GM23338 (cell line): ENCODE measurements around the gene FOXJ3. TPM values are rescaled to one million over a fixed set of nuclear protein-coding genes. Genes with fewer than 3 reads are reported as not detected.

Experiments
- ATAC-seq: fragments of 200-7000 bp; cut with Tn5 transposase; 3 replicates; pipeline ENCODE4 v1.9.1; 2020
- DNase-seq: peaks from one replicate; pipeline ENCODE4 v3.0.0-alpha.2; 2015; ENCODE audit warnings: low spot score
- H2AFZ ChIP-seq: fragments of 200-600 bp; sonication (generic); 2 replicates; pipeline ENCODE4 v1.8.0; 2016; ENCODE audit warnings: antibody characterized with exemption, mild to moderate bottlenecking, moderate library complexity
- H3F3A ChIP-seq: fragments of 200-600 bp; sonication (generic); replicated peaks from 2 replicates; pipeline ENCODE4 v1.8.0; 2017; ENCODE audit warnings: antibody characterized with exemption, mixed run types, low read depth
- H3K27ac ChIP-seq: fragments of 200-600 bp; sonication (generic); 2 replicates; pipeline ENCODE4 v1.6.1; 2016; ENCODE audit warnings: low read depth
- H3K27me3 ChIP-seq: fragments of 200-600 bp; sonication (generic); 2 replicates; pipeline ENCODE4 v1.8.0; 2016; ENCODE audit warnings: mild to moderate bottlenecking, mixed run types, moderate library complexity; ENCODE audit not compliant: insufficient read depth
- H3K36me3 ChIP-seq: fragments of 200-600 bp; sonication (generic); 2 replicates; pipeline ENCODE4 v1.8.0; 2016; ENCODE audit warnings: mild to moderate bottlenecking; ENCODE audit not compliant: insufficient read depth
- H3K4me1 ChIP-seq: fragments of 200-600 bp; sonication (generic); 2 replicates; pipeline ENCODE4 v1.8.0; 2016; ENCODE audit warnings: mild to moderate bottlenecking, moderate library complexity; ENCODE audit not compliant: insufficient read depth
- H3K4me2 ChIP-seq: fragments of 200-600 bp; sonication (generic); 2 replicates; pipeline ENCODE4 v1.7.1; 2017; ENCODE audit warnings: mixed run types
- H3K4me3 ChIP-seq: fragments of 200-600 bp; sonication (generic); 2 replicates; pipeline ENCODE4 v1.6.1; 2016; ENCODE audit warnings: mixed run types
- H3K79me2 ChIP-seq: fragments of 200-600 bp; sonication (generic); replicated peaks from 2 replicates; pipeline ENCODE4 v1.8.0; 2017; ENCODE audit warnings: mild to moderate bottlenecking; ENCODE audit not compliant: insufficient read depth
- H3K9me2 ChIP-seq: fragments of 200-600 bp; sonication (generic); 2 replicates; pipeline ENCODE4 v1.8.0; 2017; ENCODE audit not compliant: insufficient read depth
- H4K20me1 ChIP-seq: fragments of 200-600 bp; sonication (generic); replicated peaks from 2 replicates; pipeline ENCODE4 v1.8.0; 2017; ENCODE audit warnings: mild to moderate bottlenecking; ENCODE audit not compliant: insufficient read depth
- H3K27ac Mint-ChIP-seq: 2 replicates; pipeline ENCODE4 v1.8.0; 2020; ENCODE audit warnings: inconsistent platforms, mild to moderate bottlenecking, moderate library complexity, mixed read lengths
- H3K27me3 Mint-ChIP-seq: 3 replicates; pipeline ENCODE4 v1.8.0; 2022; ENCODE audit warnings: low read depth, mild to moderate bottlenecking, moderate library complexity, mixed read lengths, inconsistent platforms; ENCODE audit not compliant: insufficient read depth, poor library complexity
- H3K36me3 Mint-ChIP-seq: 3 replicates; pipeline ENCODE4 v1.8.0; 2021; ENCODE audit warnings: low read depth, mild to moderate bottlenecking, inconsistent platforms, moderate library complexity, mixed read lengths
- H3K4me1 Mint-ChIP-seq: 3 replicates; pipeline ENCODE4 v1.8.0; 2020; ENCODE audit warnings: mild to moderate bottlenecking, inconsistent platforms, mixed read lengths
- H3K4me3 Mint-ChIP-seq: 3 replicates; pipeline ENCODE4 v1.8.0; 2021; ENCODE audit warnings: moderate library complexity, mild to moderate bottlenecking, inconsistent platforms, mixed read lengths
- H3K9me3 Mint-ChIP-seq: 3 replicates; pipeline ENCODE4 v1.8.0; 2020; ENCODE audit warnings: moderate library complexity, mild to moderate bottlenecking, inconsistent platforms, mixed read lengths
- CREB1 ChIP-seq: fragments of 250-450 bp; sonication (Bioruptor Pico); IDR thresholded peaks from 2 replicates; pipeline ENCODE4 v1.5.0; 2020; ENCODE audit warnings: low read depth, mild to moderate bottlenecking, moderate library complexity
- CTCF ChIP-seq, 2 experiments: fragments of 200-600 bp in 1 of 2; sonication (generic) in 1 of 2; conservative IDR thresholded peaks; 2 replicates each; pipeline versions ENCODE4 v1.5.1 to v1.6.1; 2016 to 2017; ENCODE audit warnings: antibody characterized with exemption in 2 of 2, low read depth in 2 of 2, mild to moderate bottlenecking in 2 of 2, moderate library complexity in 1 of 2
- ETS1 ChIP-seq: IDR thresholded peaks from 2 replicates; pipeline ENCODE4 v1.6.1; 2016; ENCODE audit warnings: antibody characterized with exemption
- EZH2 ChIP-seq: fragments of 200-600 bp; sonication (generic); IDR thresholded peaks from one replicate; pipeline ENCODE4 v1.8.0; 2017; ENCODE audit warnings: antibody characterized with exemption, mild to moderate bottlenecking, low read depth; ENCODE audit not compliant: unreplicated experiment
- JUNB ChIP-seq: IDR thresholded peaks from one replicate; pipeline ENCODE4 v1.6.1; 2016; ENCODE audit warnings: antibody characterized with exemption; ENCODE audit not compliant: unreplicated experiment
- NANOG ChIP-seq: IDR thresholded peaks from 2 replicates; pipeline ENCODE4 v1.6.1; 2016; ENCODE audit warnings: antibody characterized with exemption, borderline replicate concordance
- POLR2AphosphoS5 ChIP-seq: IDR thresholded peaks from 2 replicates; pipeline ENCODE4 v1.6.1; 2016; ENCODE audit warnings: antibody characterized with exemption, low read depth
- REST ChIP-seq: IDR thresholded peaks from one replicate; pipeline ENCODE4 v1.6.1; 2018; ENCODE audit warnings: antibody characterized with exemption; ENCODE audit not compliant: unreplicated experiment
- STAT1 ChIP-seq: IDR thresholded peaks from one replicate; pipeline ENCODE4 v1.6.1; 2016; ENCODE audit warnings: antibody characterized with exemption; ENCODE audit not compliant: unreplicated experiment
- ZNF114 ChIP-seq: fragments of 250-450 bp; sonication (Bioruptor Pico); IDR thresholded peaks from 2 replicates; pipeline ENCODE4 v1.5.0; 2020; ENCODE audit warnings: mild to moderate bottlenecking, moderate library complexity
- polyA plus RNA-seq: library from polyadenylated mRNA; unstranded; fragments of >200 nt; fragmentation: Nextera tagmentation; extraction: Ambion mirVana; gene quantifications from 2 replicates; pipeline ENCODE4 v1.2.1, GENCODE V29; 2016
- total RNA-seq: library from RNA; depleted of rRNA; stranded (reverse); fragments of >200 nt; shearing (Covaris generic); gene quantifications from 2 replicates; pipeline ENCODE4 v1.2.3, GENCODE V29; 2014

The FOXJ3 gene
- total and polyA plus RNA-seq, 2 experiments from 2014 or later = 36.6 to 53.3 TPM

GRCh38 chr1:42133809-42134526 lies 201.1 kb downstream of the FOXJ3 start:
- no peak for ATAC-seq
- Mint-ChIP-seq H3K9me3 (no peaks in the 10 kb centered on the region; the same call in 2 of the 3 replicates), H3K27ac (no peak overlapping the region), H3K4me3 (no peak overlapping the region), H3K4me1 (no peaks in the 10 kb centered on the region), H3K36me3 (no peaks in the 10 kb centered on the region), H3K27me3 (no peaks in the 10 kb centered on the region)
- DNase-seq = no peak
- Histone ChIP-seq H3K9me2 (0 out of 2 replicates have a peak, but pooled peaks cover 3% of the 10 kb centered on the region), H3K4me3 (no peak overlapping the region), H3K27ac (no peak overlapping the region), H3K27me3 (no peaks in the 10 kb centered on the region), H4K20me1 (no peaks in the 10 kb centered on the region), H3K4me2 (no peak overlapping the region), H3F3A (no peaks in the 10 kb centered on the region), H2AFZ (0 out of 2 replicates have a peak overlapping the region, but pooled peaks have one; percentile 59), H3K79me2 (no peaks in the 10 kb centered on the region), H3K36me3 (no peaks in the 10 kb centered on the region), H3K4me1 (no peaks in the 10 kb centered on the region)
- TF ChIP-seq REST (no peak), ETS1 (no peak), ZNF114 (CRISPR knock-in tag) (no peak), STAT1 (no peak), CREB1 (CRISPR knock-in tag) (no peak), CTCF (conservative IDR thresholded peaks at IDR 0.05; ENCODE audit: low read depth in 2 of 2) (no peak)

GRCh38 chr1:42133390-42133789 lies 201.6 kb downstream of the FOXJ3 start:
- H3K27ac ChIP-seq = no peak overlapping the region
- H3F3A ChIP-seq = no peaks in the 10 kb centered on the region
- no peak for DNase-seq
- H3K27me3 Mint-ChIP-seq = no peaks in the 10 kb centered on the region
- no peak overlapping the region for H3K4me2 ChIP-seq
- H3K4me3 ChIP-seq = no peak overlapping the region
- H3K9me2 ChIP-seq = 0 out of 2 replicates have a peak, but pooled peaks cover 3% of the 10 kb centered on the region
- H3K4me3 Mint-ChIP-seq = no peak overlapping the region
- H4K20me1 ChIP-seq = no peaks in the 10 kb centered on the region
- no peaks in the 10 kb centered on the region for H3K79me2 ChIP-seq
- no peak overlapping the region for H2AFZ ChIP-seq
- no peaks in the 10 kb centered on the region for H3K4me1 ChIP-seq
- H3K9me3 Mint-ChIP-seq = no peaks in the 10 kb centered on the region
- H3K36me3 Mint-ChIP-seq = no peaks in the 10 kb centered on the region
- no peaks in the 10 kb centered on the region for H3K4me1 Mint-ChIP-seq
- H3K36me3 ChIP-seq = no peaks in the 10 kb centered on the region
- H3K27me3 ChIP-seq = no peaks in the 10 kb centered on the region
- H3K27ac Mint-ChIP-seq = no peak overlapping the region
- no peak for ATAC-seq
- TF ChIP-seq REST (no peak), JUNB (no peak), EZH2 (no peak), NANOG (no peak), ZNF114 (CRISPR knock-in tag) (no peak), POLR2AphosphoS5 (no peak), CTCF (conservative IDR thresholded peaks at IDR 0.05; ENCODE audit: low read depth in 2 of 2) (no peak), CREB1 (CRISPR knock-in tag) (no peak)
